RPMI7951 (cell line): ENCODE data around the gene WFDC12. TPM values are rescaled to one million over a fixed set of nuclear protein-coding genes. Genes with fewer than 3 reads are reported as not detected.
"Not testable (repeated sequence)": the region's sequence is repeated elsewhere in the genome, so short reads cannot be mapped to it uniquely, and the experiment has no call there.

Experiments
- DNase-seq: peaks from one replicate; pipeline ENCODE4 v3.0.0-alpha.2; 2012; ENCODE audit warnings: low read depth
- total RNA-seq: library from RNA; depleted of rRNA; stranded (reverse); fragments of >200 nt; shearing (Covaris generic); gene quantifications from 2 replicates; pipeline ENCODE4 v1.2.3, GENCODE V29; 2014; rRNA removed

Gene WFDC12, protein sequence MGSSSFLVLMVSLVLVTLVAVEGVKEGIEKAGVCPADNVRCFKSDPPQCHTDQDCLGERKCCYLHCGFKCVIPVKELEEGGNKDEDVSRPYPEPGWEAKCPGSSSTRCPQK
- total RNA-seq = not detected in 2 replicates

DNA sequence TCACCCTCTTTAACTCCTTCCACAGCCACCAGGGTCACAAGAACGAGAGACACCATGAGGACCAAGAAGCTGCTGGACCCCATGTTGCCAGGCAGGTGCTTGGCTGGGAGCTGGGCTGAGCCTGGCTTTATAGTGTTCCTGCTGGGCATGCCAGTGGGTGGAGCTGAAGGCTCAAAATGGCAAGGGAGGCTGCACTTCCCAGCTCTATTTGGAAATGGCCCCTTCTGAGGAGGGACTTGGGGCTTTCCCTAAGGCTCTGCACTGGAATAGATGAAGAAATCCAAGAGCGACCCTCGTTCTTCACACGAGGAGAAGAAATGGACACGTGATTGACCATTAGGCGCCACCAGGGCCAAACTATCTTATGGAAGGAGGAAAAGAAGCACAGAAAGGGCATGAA, at the start of gene WFDC12:
WFDC12 (minus strand) TSS at position 101 of the 400 bp plus-strand sequence; CDS start at position 83, 18 bp downstream.
- DNase-seq = no peak

GRCh38 chr20:45173522-45173921, 49.3 kb upstream of the WFDC12 start:
- DNase-seq = no peak

DNA sequence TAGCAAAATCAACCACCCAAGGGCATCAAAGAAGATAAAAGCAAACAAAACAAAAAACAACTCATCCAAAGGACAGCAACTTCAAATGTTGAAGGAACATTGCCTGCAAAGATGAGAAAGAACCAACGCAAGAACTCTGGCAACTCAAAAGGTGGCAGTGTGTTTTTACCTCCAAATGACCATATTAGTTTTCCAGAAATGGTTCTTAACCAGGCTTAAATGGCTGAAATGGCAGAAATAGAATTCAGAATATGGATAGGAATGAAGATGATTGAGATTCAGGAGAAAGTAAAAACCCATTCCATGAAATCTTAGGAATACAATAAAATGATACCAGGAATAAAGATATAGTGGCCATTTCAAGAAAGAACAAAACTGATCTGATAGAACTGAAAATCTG, 40.6 kb upstream of the WFDC12 start:
- DNase-seq = no peak

DNA sequence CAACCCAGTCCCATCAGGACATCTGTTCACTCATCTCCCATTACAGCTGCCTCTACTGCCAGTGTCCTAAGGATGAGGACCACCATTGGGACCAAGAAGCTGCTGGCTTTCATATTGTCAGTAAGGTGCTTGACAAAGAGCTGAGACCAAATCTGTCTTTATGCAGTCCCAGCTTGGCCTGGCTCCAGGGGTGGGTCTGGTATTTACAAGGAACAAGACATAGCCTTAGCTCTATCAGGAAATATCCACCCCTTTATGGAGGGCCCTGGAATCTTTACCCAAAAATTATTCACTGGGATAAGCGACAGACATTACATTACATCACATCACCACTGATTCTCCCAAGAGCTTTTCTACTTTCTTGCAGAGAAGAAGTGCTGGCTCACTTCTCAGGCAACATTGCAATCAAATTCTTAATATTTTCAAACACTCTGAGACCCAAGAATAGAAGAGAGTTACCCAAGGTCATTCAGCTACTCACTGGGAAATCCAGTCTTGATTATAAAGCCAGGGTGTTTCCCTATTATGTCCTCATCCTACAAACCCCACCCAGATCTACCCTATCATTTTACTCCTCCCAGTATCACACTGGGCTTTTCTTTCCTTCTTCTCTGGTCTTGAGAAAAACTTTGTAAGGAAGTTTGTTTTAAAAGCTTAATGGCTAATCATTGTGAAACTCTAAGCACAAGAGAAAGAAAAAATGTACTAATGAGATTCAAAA, 39.0 kb upstream of the WFDC12 start:
- no peak for DNase-seq

- DNase-seq = peak; percentile 80
Measured at GRCh38 chr20:45157962-45158361, 33.7 kb upstream of the WFDC12 start.

GRCh38 chr20:45156713-45157112, 32.4 kb upstream of the WFDC12 start:
- no peak for DNase-seq

GRCh38 chr20:45154794-45155193, 30.5 kb upstream of the WFDC12 start:
- DNase-seq = not testable (repeated sequence)

DNA sequence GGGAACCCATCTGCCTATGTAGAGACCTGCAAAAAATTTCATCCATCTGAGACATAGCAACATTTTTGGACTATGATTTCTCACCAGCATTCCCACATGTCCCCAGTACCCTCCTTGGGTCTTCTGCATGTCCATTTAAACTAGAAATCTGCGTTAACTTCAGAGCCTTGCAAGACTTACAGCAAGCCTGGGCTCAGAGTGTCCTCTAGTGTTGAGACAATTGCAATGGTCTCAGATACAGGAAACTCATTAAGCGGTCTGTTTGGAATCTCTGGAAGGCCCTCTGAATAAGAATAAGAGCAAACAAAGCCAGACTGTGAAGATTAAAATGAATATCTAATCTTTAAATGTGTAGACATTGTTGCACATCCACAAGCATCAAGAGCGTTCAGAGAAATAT, 29.9 kb upstream of the WFDC12 start:
- DNase-seq = peak; percentile 24

DNA sequence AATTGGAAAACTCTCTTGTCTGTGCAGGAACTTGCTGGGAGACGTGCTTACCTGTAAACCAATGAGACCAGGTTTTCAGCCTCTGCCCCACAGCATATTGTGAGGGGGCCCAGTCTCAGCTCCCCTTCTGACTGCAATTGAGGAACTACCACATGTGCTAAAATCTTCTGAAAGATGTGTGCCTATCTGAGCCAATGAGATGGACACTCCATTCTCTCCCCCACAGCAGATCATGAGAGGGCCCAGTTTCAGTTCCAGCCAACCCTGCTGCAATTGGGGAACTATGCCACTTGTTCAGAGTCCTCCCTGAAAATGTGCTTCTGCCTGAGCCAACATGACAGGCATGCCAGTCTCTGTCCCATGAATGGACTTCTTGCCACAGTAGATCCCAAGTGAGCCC, 29.5 kb upstream of the WFDC12 start:
- DNase-seq = no peak

DNA sequence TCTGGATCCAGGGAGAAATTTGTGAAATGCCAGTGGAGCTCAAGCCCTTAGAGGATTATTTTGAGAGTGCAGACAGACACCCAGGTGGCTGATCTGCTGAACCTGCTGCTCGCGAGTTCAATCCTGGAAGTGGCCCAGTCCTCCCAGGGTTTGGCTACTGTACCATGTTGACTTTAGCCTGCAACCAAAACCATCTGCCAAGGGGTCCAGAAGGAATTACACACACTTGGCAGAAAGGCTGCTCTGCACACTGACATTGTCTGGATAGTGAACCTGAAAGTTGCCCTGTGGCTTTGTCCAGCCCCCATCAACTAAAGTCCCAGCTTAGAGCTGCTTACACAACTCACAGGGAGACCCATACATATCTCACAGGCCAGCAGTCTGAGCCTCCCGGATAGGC, 28.9 kb upstream of the WFDC12 start:
- no peak for DNase-seq

- no peak for DNase-seq
Measured at GRCh38 chr20:45152405-45152804, 28.1 kb upstream of the WFDC12 start.

GRCh38 chr20:45149062-45149461, 24.8 kb upstream of the WFDC12 start:
- no peak for DNase-seq

- DNase-seq = no peak
Measured at GRCh38 chr20:45140836-45141235, 16.6 kb upstream of the WFDC12 start.

DNA sequence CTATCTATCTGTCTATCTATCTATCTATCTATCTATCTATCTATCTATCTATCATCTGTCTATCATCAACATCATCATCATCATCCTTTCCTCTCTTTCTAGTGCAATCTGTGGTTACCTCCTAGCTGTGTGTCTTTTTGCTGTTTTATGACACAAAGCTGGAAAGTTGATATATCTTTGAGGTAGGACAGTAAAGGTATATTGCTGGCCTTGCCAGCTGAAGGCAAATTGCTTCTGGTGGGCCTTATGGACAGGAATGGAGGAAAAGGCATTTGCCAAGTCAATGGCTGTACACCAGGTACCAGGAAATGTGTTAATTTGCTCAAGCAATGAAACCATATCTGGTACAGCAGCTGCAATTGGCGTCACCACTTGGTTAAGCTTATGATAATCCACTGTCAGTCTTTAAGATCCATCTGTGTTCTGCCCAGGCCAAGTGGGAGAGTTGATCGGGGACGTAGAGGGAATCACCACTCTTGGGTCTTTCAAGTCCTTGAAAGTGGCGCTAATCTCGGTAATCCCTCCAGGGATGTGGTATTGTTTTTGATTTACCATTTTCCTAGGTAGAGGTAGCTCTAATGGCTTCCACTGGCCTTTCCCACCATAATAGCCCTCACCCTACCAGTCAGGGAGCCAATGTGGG, 15.6 kb upstream of the WFDC12 start:
- DNase-seq = not testable (repeated sequence)

DNA sequence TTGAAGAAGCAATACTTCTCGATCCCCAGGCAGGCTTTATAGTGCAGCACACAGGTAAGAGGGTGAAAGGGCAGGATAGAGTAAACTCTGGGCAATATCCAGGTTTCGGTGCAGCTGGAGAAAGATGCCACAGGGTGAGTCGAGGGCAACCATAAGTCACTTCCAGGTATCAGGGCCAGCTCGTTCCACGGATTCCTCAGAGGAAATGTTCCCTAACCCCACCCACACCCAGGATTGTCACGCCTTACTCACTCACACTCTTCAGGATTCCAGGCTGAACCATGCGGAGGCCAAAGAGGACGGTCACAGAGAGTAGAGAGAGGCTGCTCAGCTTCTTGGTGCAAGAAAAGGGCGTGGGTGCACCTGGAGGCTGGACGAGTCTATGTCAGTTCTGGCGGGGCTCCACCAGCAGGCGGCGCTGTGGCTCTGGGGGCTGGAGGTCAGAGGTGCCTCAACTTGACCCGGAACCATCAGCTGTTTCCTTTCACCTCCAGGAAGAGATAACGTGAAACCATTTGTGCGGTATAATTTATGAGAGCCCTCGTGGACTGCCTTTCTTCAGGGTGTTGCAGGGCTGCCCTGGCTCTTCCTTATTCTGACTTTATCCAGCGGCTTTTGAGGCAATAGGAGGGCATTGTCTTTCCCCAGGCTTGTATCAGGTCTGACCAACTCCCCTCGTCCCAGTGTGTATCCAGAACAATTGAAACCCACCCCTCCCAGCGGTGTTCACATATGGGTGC, 14.5 kb upstream of the WFDC12 start:
- DNase-seq = peak; percentile 36

DNA sequence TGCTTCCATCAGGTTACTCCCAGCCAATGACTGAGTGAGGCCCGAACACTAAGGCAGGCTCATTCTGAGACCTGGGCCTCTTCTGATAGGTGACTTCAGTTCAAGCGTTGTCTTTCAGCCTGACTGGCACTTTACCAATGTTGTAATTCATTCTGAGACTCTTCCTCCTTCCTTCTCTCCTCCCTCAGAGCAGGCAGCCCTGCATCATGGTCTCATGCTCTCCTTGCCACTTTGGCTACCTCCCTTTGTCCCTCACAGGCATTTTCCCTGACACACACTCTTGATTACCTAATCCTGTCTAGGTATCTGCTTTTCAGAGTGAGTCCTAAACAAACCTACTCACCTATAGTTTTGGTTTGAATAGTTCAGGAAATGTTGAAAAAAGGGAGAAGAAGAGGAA, 12.6 kb upstream of the WFDC12 start:
- DNase-seq = no peak

GRCh38 chr20:45128099-45128498, 3.8 kb upstream of the WFDC12 start:
- no peak for DNase-seq

DNA sequence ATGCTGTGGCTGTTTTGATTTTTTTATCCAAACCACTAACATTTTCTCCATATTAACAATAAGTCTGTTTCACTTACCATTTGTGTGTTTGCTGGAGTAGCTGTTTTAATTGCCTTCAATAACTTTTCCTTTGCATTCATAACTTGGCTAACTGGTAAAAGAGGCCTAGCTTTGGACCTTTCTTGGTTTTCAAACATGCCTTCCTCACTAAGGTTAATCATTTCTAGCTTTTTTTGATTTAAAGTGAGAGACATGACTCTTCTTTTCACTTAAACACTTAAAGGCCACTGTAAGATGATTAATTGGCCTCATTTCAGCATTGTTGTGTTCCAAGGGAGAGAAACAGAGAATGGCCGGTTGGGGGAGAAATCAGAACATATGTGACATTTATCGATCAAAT, 2.9 kb downstream of the WFDC12 start:
- no peak for DNase-seq

DNA sequence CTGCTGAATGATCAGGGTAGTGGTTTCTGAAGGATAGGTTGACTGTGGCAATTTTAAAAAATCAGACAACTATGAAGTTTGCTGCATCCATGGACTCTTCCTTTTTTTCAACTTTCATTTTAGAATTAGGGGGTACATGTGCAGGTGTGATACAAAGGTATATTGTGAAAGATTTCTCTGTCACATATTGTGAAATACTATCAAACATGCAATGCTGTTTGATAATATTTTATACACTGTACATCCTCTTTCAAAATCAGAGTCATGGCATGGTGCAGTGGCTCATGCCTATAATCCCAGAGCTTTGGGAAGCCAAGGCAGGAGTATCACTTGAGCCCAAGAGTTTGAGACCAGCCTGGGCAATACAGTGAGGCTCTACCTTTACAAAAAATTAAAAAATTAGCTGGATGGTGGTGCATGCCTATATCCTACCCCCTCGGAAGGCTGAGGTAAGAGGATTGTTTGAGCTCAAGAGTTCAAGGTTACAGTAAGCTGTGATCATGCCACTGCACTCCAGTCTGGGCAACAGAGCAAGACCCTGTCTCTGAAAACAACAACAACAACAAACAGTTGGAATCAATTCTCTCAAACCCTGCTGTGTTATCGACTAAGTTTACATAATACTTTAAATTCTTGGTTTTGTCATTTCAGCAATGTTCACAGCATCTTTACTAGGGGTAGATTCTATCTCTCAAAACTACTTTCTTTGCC, 4.6 kb downstream of the WFDC12 start:
- DNase-seq = no peak

- DNase-seq = no peak
Measured at GRCh38 chr20:45118028-45118427, 6.2 kb downstream of the WFDC12 start.

- no peak for DNase-seq
Measured at GRCh38 chr20:45117581-45117980, 6.7 kb downstream of the WFDC12 start.

DNA sequence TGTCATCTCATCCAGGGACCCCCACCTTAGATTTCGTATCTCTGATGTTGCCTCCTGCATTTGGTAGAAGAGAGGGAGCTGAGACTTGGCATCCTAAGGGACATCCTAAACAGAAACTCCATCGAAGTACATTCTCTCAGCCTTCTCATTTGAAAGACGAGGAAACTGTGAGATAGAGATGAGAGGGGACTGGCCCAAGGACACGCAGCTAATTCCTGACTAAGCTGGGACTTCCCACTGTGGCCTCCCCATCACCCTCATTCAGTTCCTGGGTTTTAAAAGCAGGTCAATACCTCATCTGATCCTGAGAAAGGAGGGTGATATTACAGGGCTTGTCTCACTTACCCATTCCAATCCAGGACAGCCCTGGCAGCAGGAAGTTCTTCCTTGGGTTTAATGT, 8.4 kb downstream of the WFDC12 start:
- DNase-seq = no peak
